Vagina (tissue), 2 donors: ENCODE data around the gene DTD1. TPM values are rescaled to one million over a fixed set of nuclear protein-coding genes. Genes with fewer than 3 reads are reported as not detected.

ENCODE experiments used
- DNase-seq, 2 donors: peaks; one replicate each; pipeline ENCODE4 v3.0.0-alpha.2; 2017; ENCODE audit errors: extremely low spot score in 2 of 2
- H3K27ac ChIP-seq: fragments of 200-600 bp; sonication (generic); one replicate; pipeline ENCODE4 v1.5.1; 2019
- H3K27me3 ChIP-seq: fragments of 200-600 bp; sonication (generic); one replicate; pipeline ENCODE4 v1.5.1; 2019
- H3K36me3 ChIP-seq, 2 donors: fragments of 200-600 bp; sonication (generic); one replicate each; pipeline ENCODE4 v1.5.1; 2017 to 2019
- H3K4me1 ChIP-seq: fragments of 200-600 bp; sonication (generic); one replicate; pipeline ENCODE4 v1.5.1; 2019
- H3K4me3 ChIP-seq, 2 donors: fragments of 200-600 bp; sonication (generic); 1 replicate in 1 of 2; 2 replicates in 1 of 2; pipeline ENCODE4 v1.5.1; 2016 to 2019
- H3K9me3 ChIP-seq: fragments of 200-600 bp; sonication (generic); one replicate; pipeline ENCODE4 v1.5.1; 2019
- CTCF ChIP-seq, 3 experiments: fragments of 450-650 bp in 2 of 3; fragments of 200-600 bp in 1 of 3; sonication (generic) in 1 of 3; IDR thresholded peaks; one replicate each; pipeline ENCODE4 v1.5.1; 2017 to 2019; ENCODE audit warnings: antibody characterized with exemption in 3 of 3, mild to moderate bottlenecking in 2 of 3, moderate library complexity in 2 of 3
- POLR2A ChIP-seq, 2 donors: fragments of 450-650 bp; IDR thresholded peaks; one replicate each; pipeline ENCODE4 v1.6.1; 2017; ENCODE audit warnings: antibody characterized with exemption in 2 of 2, mild to moderate bottlenecking in 2 of 2, moderate library complexity in 2 of 2
- POLR2AphosphoS5 ChIP-seq, 2 donors: sonication (generic); formaldehyde crosslinking; IDR thresholded peaks; one replicate each; pipeline ENCODE4 v1.9.0; 2017; ENCODE audit warnings: antibody characterized with exemption in 2 of 2, mild to moderate bottlenecking in 2 of 2, low read depth in 1 of 2; ENCODE audit not compliant: insufficient read depth in 1 of 2
- intact Hi-C: fragments of 100-400 bp; cut with DNase I; formaldehyde crosslinking; loops from one replicate; pipeline ENCODE4 v1.15.1; 2023
- total RNA-seq: library from RNA; depleted of rRNA; stranded (reverse); fragments of >200 nt; gene quantifications from one replicate; pipeline ENCODE4 v1.2.3, GENCODE V29; 2016

Gene DTD1
- total RNA-seq, 1 donor from 2014 or later: 24.1 TPM

DNA sequence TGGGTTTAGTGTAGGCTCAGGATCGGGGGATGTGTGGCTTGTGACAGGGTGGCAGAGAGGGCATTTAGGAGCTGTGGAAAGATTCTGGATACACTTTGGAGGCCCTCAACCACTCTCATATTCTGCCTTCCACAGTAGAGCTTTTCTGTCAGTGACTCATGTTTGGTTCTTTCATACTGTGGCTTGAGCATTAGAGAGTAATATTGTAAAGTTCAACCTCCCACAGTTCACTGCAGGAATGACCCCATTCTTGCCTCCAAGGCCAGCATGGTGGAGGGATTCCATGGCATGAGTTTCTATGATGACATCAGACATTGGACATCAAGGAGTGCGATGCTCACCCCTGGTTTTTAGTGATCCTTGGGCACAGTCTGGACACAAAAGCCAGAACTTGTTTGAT, 50.9 kb downstream of the DTD1 start:
- Histone ChIP-seq H3K4me3 (no peak overlapping the region), H3K9me3 (no peaks in the 10 kb centered on the region), H3K27ac (no peak overlapping the region), H3K36me3 (no peaks in the 10 kb centered on the region), H3K27me3 (no peaks in the 10 kb centered on the region), H3K4me1 (no peaks in the 10 kb centered on the region)
- TF ChIP-seq POLR2AphosphoS5 (IDR thresholded peaks at IDR 0.05; ENCODE audit: insufficient read depth in 1 of 2, low read depth in 1 of 2): no peak
- TF ChIP-seq CTCF (IDR thresholded peaks at IDR 0.05): no peak
- no peak for TF ChIP-seq POLR2A (IDR thresholded peaks at IDR 0.05)
- DNase-seq: no peak
- intact Hi-C loops: no loop called here

- DNase-seq: no peak
- no peaks in the 10 kb centered on the region for H3K9me3 ChIP-seq
- no peak overlapping the region for H3K27ac ChIP-seq
- no peak overlapping the region for H3K4me3 ChIP-seq
- intact Hi-C loops: no loop called here
- H3K27me3 ChIP-seq: no peaks in the 10 kb centered on the region
- H3K36me3 ChIP-seq: no peaks in the 10 kb centered on the region
- no peaks in the 10 kb centered on the region for H3K4me1 ChIP-seq
- TF ChIP-seq CTCF (IDR thresholded peaks at IDR 0.05): no peak
Measured at GRCh38 chr20:18639501-18639979, 51.7 kb downstream of the DTD1 start.

DNA sequence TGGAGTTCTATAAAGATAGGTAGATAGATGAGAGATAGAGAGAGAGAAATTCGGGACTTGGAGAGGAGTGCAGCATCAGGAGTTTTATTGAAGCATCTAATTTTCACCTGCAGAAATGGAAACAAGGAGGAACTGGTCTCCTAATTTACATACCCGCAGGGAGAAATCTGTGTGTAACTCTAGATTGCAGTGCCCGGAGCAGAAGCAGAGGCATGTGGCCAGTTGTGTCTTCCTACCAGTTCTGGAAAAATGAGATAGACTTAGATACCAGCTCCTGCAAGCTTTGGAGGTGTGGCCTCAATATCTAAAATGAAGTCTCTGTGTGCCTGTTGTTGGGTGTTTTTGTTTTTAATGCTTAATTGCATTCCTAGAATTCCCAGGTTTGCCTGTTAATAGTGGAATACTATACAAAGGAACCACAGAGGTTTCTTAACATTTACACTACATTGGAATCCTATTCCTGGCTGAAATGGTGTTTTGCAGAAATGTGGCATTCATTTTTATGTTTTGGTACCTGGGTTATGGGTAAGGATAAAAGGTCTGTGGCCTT, 57.4 kb downstream of the DTD1 start:
- Histone ChIP-seq H3K9me3 (no peaks in the 10 kb centered on the region), H3K27me3 (no peaks in the 10 kb centered on the region), H3K4me1 (no peaks in the 10 kb centered on the region), H3K27ac (no peak overlapping the region), H3K36me3 (no peaks in the 10 kb centered on the region), H3K4me3 (no peak overlapping the region)
- TF ChIP-seq POLR2AphosphoS5 (IDR thresholded peaks at IDR 0.05; ENCODE audit: insufficient read depth in 1 of 2, low read depth in 1 of 2) (no peak), POLR2A (IDR thresholded peaks at IDR 0.05) (no peak), CTCF (IDR thresholded peaks at IDR 0.05) (no peak)
- no peak for DNase-seq
- intact Hi-C loops: no loop called here

GRCh38 chr20:18645851-18646250, 58.0 kb downstream of the DTD1 start:
- Histone ChIP-seq H3K36me3 (no peaks in the 10 kb centered on the region), H3K27me3 (no peaks in the 10 kb centered on the region), H3K4me1 (no peaks in the 10 kb centered on the region), H3K27ac (no peak overlapping the region), H3K4me3 (no peak overlapping the region), H3K9me3 (no peaks in the 10 kb centered on the region)
- TF ChIP-seq POLR2AphosphoS5 (IDR thresholded peaks at IDR 0.05; ENCODE audit: insufficient read depth in 1 of 2, low read depth in 1 of 2) (no peak), CTCF (IDR thresholded peaks at IDR 0.05) (no peak), POLR2A (IDR thresholded peaks at IDR 0.05) (no peak)
- DNase-seq: no peak
- intact Hi-C loops: no loop called here

DNA sequence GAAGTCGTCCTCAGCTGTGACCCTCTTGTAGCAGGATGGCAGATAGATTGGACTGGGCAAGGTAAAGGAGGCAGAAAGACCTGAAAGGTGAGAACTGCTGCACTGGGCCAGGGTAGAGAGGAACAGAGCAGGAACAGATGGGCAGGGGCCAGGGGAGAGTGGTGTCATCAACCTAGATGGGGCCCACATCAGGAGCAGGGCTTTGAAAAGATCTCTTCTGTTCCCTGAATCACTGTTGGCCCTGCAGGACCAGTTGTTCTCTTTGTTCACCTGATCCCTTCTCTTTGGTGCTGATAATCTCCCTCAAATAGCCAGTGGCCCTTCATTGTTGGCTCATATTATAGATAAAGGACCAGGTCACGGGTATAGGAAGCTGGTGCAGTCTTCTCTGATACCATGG, 59.9 kb downstream of the DTD1 start:
- Histone ChIP-seq H3K27me3 (no peaks in the 10 kb centered on the region), H3K4me3 (no peak overlapping the region), H3K27ac (no peak overlapping the region), H3K36me3 (no peaks in the 10 kb centered on the region), H3K9me3 (no peaks in the 10 kb centered on the region), H3K4me1 (peaks cover 2% of the 10 kb centered on the region)
- no peak for TF ChIP-seq POLR2AphosphoS5 (IDR thresholded peaks at IDR 0.05; ENCODE audit: insufficient read depth in 1 of 2, low read depth in 1 of 2)
- TF ChIP-seq CTCF (IDR thresholded peaks at IDR 0.05): no peak
- TF ChIP-seq POLR2A (IDR thresholded peaks at IDR 0.05): no peak
- DNase-seq: no peak
- intact Hi-C loops: no loop called here
